GM21515 (cell line): ENCODE data around the gene TIE1.

Experiments used
- ATAC-seq: cut with Tn5 transposase; IDR thresholded peaks from one replicate; pipeline ENCODE4 v1.9.1; 2021; ENCODE audit not compliant: unreplicated experiment

The TIE1 gene

GRCh38 chr1:43292679-43293078, 8.1 kb upstream of the TIE1 start:
- no peak for ATAC-seq

GRCh38 chr1:43293176-43293575, 7.6 kb upstream of the TIE1 start:
- ATAC-seq: no peak

GRCh38 chr1:43293896-43294760, 6.7 kb upstream of the TIE1 start:
- ATAC-seq: no peak

- ATAC-seq: no peak
Measured at GRCh38 chr1:43294761-43295160, 6.0 kb upstream of the TIE1 start.

GRCh38 chr1:43296207-43296606, 4.6 kb upstream of the TIE1 start:
- no peak for ATAC-seq

GRCh38 chr1:43298055-43298454, 2.7 kb upstream of the TIE1 start:
- no peak for ATAC-seq

GRCh38 chr1:43299101-43299500, 1.7 kb upstream of the TIE1 start:
- ATAC-seq: no peak

GRCh38 chr1:43302201-43302600, 1.4 kb downstream of the TIE1 start:
- ATAC-seq: no peak

- ATAC-seq: no peak
Measured at GRCh38 chr1:43302721-43303470, 2.1 kb downstream of the TIE1 start.

- no peak for ATAC-seq
Measured at GRCh38 chr1:43303471-43304313, 2.9 kb downstream of the TIE1 start.

GRCh38 chr1:43304314-43304681, 3.5 kb downstream of the TIE1 start:
- ATAC-seq: no peak

GRCh38 chr1:43304771-43305300, 4.1 kb downstream of the TIE1 start:
- ATAC-seq: no peak

- ATAC-seq: no peak
Measured at GRCh38 chr1:43305461-43305860, 4.7 kb downstream of the TIE1 start.

- ATAC-seq: no peak
Measured at GRCh38 chr1:43305926-43306687, 5.3 kb downstream of the TIE1 start.

GRCh38 chr1:43306688-43307457, 6.1 kb downstream of the TIE1 start:
- ATAC-seq: no peak

- ATAC-seq: no peak
Measured at GRCh38 chr1:43307458-43308158, 6.8 kb downstream of the TIE1 start.

GRCh38 chr1:43308635-43309404, 8.0 kb downstream of the TIE1 start:
- ATAC-seq: no peak

- no peak for ATAC-seq
Measured at GRCh38 chr1:43309405-43310025, 8.7 kb downstream of the TIE1 start.
